ENCODE measurements around the gene GPRC5B. TPM values are rescaled to one million over a fixed set of nuclear protein-coding genes. Genes with fewer than 3 reads are reported as not detected.

GPRC5B gene
- total RNA-seq, 4 donors from 2014 or later: 14.1 to 29.4 (median 21.4) TPM

DNA sequence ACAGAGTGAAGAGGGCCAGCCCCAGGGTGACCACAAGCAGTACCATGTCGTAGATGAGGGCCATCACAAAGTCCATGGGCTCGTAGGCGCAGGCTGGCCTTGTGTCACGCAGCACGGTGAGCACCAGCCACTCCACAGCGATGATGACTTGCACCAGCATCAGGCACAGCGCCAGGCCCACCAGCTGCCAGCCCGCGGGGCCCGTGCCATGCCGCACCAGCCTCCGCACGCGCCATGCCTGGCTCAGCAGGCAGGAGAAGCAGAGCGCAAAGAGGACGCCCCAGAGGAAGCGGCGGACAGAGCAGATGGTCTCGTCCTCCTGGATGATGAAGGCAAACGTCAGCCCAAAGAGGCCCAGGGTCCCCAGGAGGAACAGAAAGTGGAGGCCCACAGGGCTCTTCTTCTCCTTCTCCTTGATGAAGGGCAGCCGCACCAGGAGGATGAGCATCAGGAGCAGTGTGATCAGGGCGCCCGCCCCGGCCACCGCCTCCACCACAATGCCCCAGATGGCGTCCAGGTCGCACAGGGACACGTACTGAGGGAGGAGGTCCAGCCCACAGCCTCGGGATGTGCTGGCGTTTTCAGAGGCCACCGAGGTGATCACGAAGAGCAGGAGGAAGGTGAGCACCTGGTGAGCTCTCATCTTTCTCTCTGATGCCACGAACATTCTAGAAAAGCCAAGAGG lies 12.3 kb downstream of the GPRC5B start:
- intact Hi-C loops (cut with DNase I): no loop called here
- peaks cover 5 to 34% (median 10%) of the 10 kb centered on the region in 4 donors for H3K4me1 ChIP-seq
- no peak overlapping the region for H3K27ac ChIP-seq (replicated peaks in 1 of 4)
- DNase-seq (ENCODE audit: extremely low spot score): no peak
- no peaks in the 10 kb centered on the region for H3K9me3 ChIP-seq
- H3K27me3 ChIP-seq: no peaks in the 10 kb centered on the region
- TF ChIP-seq, protein P1, sequence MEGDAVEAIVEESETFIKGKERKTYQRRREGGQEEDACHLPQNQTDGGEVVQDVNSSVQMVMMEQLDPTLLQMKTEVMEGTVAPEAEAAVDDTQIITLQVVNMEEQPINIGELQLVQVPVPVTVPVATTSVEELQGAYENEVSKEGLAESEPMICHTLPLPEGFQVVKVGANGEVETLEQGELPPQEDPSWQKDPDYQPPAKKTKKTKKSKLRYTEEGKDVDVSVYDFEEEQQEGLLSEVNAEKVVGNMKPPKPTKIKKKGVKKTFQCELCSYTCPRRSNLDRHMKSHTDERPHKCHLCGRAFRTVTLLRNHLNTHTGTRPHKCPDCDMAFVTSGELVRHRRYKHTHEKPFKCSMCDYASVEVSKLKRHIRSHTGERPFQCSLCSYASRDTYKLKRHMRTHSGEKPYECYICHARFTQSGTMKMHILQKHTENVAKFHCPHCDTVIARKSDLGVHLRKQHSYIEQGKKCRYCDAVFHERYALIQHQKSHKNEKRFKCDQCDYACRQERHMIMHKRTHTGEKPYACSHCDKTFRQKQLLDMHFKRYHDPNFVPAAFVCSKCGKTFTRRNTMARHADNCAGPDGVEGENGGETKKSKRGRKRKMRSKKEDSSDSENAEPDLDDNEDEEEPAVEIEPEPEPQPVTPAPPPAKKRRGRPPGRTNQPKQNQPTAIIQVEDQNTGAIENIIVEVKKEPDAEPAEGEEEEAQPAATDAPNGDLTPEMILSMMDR (IDR thresholded peaks at IDR 0.05): no peak
- no peak for TF ChIP-seq EP300 (IDR thresholded peaks at IDR 0.05)
- TF ChIP-seq POLR2AphosphoS5 (IDR thresholded peaks at IDR 0.05): no peak
- TF ChIP-seq POLR2A (IDR thresholded peaks at IDR 0.05; ENCODE audit: low read depth): no peak
- peaks cover 0 to 44% (median 19%) of the 10 kb centered on the region in 4 donors for H3K36me3 ChIP-seq
- H3K4me3 ChIP-seq: no peak overlapping the region
- 93% methylated on average over 33 of the region's 33 CpGs for WGBS

DNA sequence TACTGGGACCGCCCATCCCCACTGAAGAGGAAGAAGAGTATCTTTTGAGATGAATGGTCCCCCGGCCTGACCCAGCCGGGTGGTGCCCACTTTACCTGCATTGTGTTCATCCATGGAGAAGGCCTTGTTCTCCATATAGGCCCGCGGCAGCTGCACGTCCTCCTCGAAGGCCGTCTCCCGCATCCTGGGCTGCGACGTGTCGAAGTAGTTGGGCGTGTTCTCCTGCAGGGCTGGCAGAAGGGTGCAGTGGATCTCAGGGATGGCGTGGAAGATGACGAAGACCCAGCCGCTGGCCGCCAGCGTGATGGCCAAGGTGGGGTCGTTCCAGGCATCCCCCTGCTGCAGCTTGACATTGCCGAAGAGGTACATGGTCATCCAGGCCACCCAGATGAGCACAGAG lies 12.9 kb downstream of the GPRC5B start:
- DNase-seq (ENCODE audit: extremely low spot score): no peak
- H3K9me3 ChIP-seq: no peaks in the 10 kb centered on the region
- H3K27ac ChIP-seq (replicated peaks in 1 of 4): no peak overlapping the region
- TF ChIP-seq POLR2A (IDR thresholded peaks at IDR 0.05; ENCODE audit: low read depth) (no peak), EP300 (IDR thresholded peaks at IDR 0.05) (no peak), POLR2AphosphoS5 (IDR thresholded peaks at IDR 0.05) (no peak)
- TF ChIP-seq, protein P1 (IDR thresholded peaks at IDR 0.05): no peak
- intact Hi-C loops (cut with DNase I): no loop called here
- H3K36me3 ChIP-seq: peaks cover 0 to 50% (median 19%) of the 10 kb centered on the region in 4 donors
- H3K4me1 ChIP-seq: peaks cover 0 to 28% (median 7%) of the 10 kb centered on the region in 4 donors
- 98% methylated on average over 16 of the region's 20 CpGs for WGBS
- H3K27me3 ChIP-seq: no peaks in the 10 kb centered on the region
- H3K4me3 ChIP-seq: no peak overlapping the region

DNA sequence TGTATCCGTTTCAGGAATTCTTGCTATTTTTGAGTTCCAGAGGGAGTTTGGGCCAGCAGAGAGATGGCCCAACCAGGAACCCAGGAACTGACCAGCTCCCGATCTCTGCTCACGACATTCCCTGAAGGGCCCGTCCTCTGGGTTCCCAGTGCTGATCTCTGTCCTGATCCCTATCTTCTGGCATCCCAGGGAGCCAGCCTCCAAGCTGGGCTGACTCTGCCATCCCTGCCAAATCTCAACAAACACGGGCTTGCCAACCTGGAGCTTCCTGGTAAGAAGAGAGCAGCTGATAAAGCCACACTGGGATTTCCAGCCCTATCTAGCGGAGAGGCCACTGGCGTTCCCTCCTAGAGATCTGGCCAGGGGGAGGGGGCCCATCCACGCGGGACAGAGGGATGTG lies 16.2 kb downstream of the GPRC5B start:
- no peak overlapping the region for H3K4me3 ChIP-seq
- DNase-seq (ENCODE audit: extremely low spot score): no peak
- intact Hi-C loops (cut with DNase I): no loop called here
- TF ChIP-seq POLR2AphosphoS5 (IDR thresholded peaks at IDR 0.05): no peak
- TF ChIP-seq EP300 (IDR thresholded peaks at IDR 0.05): no peak
- TF ChIP-seq, protein P1 (IDR thresholded peaks at IDR 0.05): no peak
- TF ChIP-seq POLR2A (IDR thresholded peaks at IDR 0.05; ENCODE audit: low read depth): no peak
- no peaks in the 10 kb centered on the region for H3K9me3 ChIP-seq
- H3K27ac ChIP-seq (replicated peaks in 1 of 4): no peak overlapping the region
- 83% methylated on average over 9 of the region's 9 CpGs for WGBS
- H3K4me1 ChIP-seq: peaks cover 0 to 18% (median 2%) of the 10 kb centered on the region in 4 donors
- no peaks in the 10 kb centered on the region for H3K27me3 ChIP-seq
- H3K36me3 ChIP-seq: peaks cover 0 to 69% (median 21%) of the 10 kb centered on the region in 4 donors

DNA sequence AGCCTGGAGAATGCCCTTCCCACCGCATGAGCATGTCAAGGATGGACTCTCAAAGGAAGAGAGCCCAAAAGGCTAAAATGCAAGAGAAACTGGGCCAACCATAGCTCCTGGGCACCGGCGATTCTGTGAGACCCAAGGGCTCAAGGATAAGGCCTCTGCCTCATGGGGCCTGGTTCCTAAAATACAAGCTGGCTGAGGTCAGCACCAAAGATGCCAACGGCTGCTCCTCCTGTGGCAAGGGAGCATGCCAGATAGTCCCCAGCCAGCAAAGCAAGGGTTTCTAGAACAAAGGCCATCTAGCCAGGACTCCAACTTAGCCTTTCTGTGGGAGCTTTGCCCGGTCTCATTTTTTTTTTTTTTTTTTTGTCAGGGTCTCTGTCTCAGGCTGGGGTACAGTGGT lies 20.1 kb downstream of the GPRC5B start:
- no peak overlapping the region for H3K27ac ChIP-seq (replicated peaks in 1 of 4)
- H3K27me3 ChIP-seq: no peaks in the 10 kb centered on the region
- peaks cover 0 to 64% (median 13%) of the 10 kb centered on the region in 4 donors for H3K36me3 ChIP-seq
- H3K4me1 ChIP-seq: peaks cover 0 to 18% (median 2%) of the 10 kb centered on the region in 4 donors
- DNase-seq (ENCODE audit: extremely low spot score): no peak
- intact Hi-C loops (cut with DNase I): no loop called here
- H3K9me3 ChIP-seq: no peaks in the 10 kb centered on the region
- no peak overlapping the region for H3K4me3 ChIP-seq
- WGBS: 95% methylated on average over 5 of the region's 5 CpGs
- TF ChIP-seq POLR2AphosphoS5 (IDR thresholded peaks at IDR 0.05) (no peak), POLR2A (IDR thresholded peaks at IDR 0.05; ENCODE audit: low read depth) (no peak), EP300 (IDR thresholded peaks at IDR 0.05) (no peak)
- TF ChIP-seq, protein P1 (IDR thresholded peaks at IDR 0.05): no peak
